Measurements from ENCODE around the gene RABEP1. TPM values are rescaled to one million over a fixed set of nuclear protein-coding genes. Genes with fewer than 3 reads are reported as not detected.
"Not testable (repeated sequence)": the region's sequence is repeated elsewhere in the genome, so short reads cannot be mapped to it uniquely, and the experiment has no call there.

RABEP1 gene
- 38.8 TPM for polyA plus RNA-seq (2013, experiment 1 of 2)
- 37.9 TPM for polyA plus RNA-seq (2013, experiment 2 of 2)

GRCh38 chr17:5281814-5282641 is at the start of gene RABEP1:
TSS of gene RABEP1 (plus strand) at chr17:5282284. CDS start at chr17:5282487, 203 bp downstream.
- no peaks in the 10 kb centered on the region for H3K27me3 ChIP-seq (ENCODE audit: control insufficient read depth in 3 of 3, insufficient read depth in 3 of 3, low read depth in 1 of 3, low read length in 3 of 3)
- H3K4me3 ChIP-seq (ENCODE audit: low read length in 2 of 2), result peak within 1 kb of the TSS; percentile 73 to 97
- peak within 1 kb of the TSS; percentile 96 for H3K23ac ChIP-seq (ENCODE audit: low read depth, low read length, poor library complexity)
- peak; percentile 94 for DNase-seq (ENCODE audit: low spot score)
- no peak within 1 kb of the TSS for H3K4ac ChIP-seq (ENCODE audit: low read length)
- no peak within 1 kb of the TSS for H2BK12ac ChIP-seq (ENCODE audit: low read length)
- peak within 1 kb of the TSS; percentile 96 for H3K9ac ChIP-seq (ENCODE audit: low read depth, low read length, poor library complexity)
- H3K79me1 ChIP-seq (ENCODE audit: low read depth, low read length), result peaks cover 5% of the 10 kb centered on the region
- H2BK15ac ChIP-seq (ENCODE audit: low read length), result no peak within 1 kb of the TSS
- H2BK120ac ChIP-seq (ENCODE audit: low read depth, low read length), result no peak within 1 kb of the TSS
- H3K18ac ChIP-seq (ENCODE audit: low read length), result peak within 1 kb of the TSS; percentile 95
- H4K8ac ChIP-seq (ENCODE audit: low read depth, low read length), result no peak within 1 kb of the TSS
- peaks cover 4 to 24% of the 10 kb centered on the region in 2 donors for H3K36me3 ChIP-seq (replicated peaks in 1 of 2; ENCODE audit: control insufficient read depth in 2 of 2, insufficient read depth in 2 of 2, low read length in 2 of 2)
- peak within 1 kb of the TSS; percentile 54 for H2BK5ac ChIP-seq (ENCODE audit: low read length)
- H3K27ac ChIP-seq (replicated peaks; ENCODE audit: low read length), result peak within 1 kb of the TSS; percentile 63
- no peaks in the 10 kb centered on the region for H3K9me3 ChIP-seq (replicated peaks in 1 of 2; ENCODE audit: control insufficient read depth in 2 of 2, insufficient read depth in 1 of 2, low read depth in 1 of 2, low read length in 2 of 2)
- no CpG with 5 or more reads among the region's 98 CpGs for WGBS, 2 donors (ENCODE audit: extremely low coverage in 2 of 2, insufficient read length in 2 of 2, insufficient replicate concordance in 1 of 2)
- peak within 1 kb of the TSS; percentile 78 for H3K4me2 ChIP-seq (ENCODE audit: insufficient read depth, low read length, poor library complexity, severe bottlenecking)
- peak within 1 kb of the TSS; percentile 5 for H2AK5ac ChIP-seq (ENCODE audit: low read depth, low read length)
- H3K4me1 ChIP-seq (ENCODE audit: control insufficient read depth in 2 of 2, insufficient read depth in 1 of 2, low read depth in 1 of 2, low read length in 2 of 2), result peaks cover 0 to 5% of the 10 kb centered on the region in 2 donors
- peak within 1 kb of the TSS; percentile 89 for H3K14ac ChIP-seq (ENCODE audit: low read length)
- no peak within 1 kb of the TSS for H4K91ac ChIP-seq (ENCODE audit: low read depth, low read length, poor library complexity)
- peak within 1 kb of the TSS; percentile 98 for H2AFZ ChIP-seq (ENCODE audit: low read length)

- WGBS, 2 donors (ENCODE audit: extremely low coverage in 2 of 2, insufficient read length in 2 of 2, insufficient replicate concordance in 1 of 2), result no CpG with 5 or more reads among the region's 7 CpGs
- H4K8ac ChIP-seq (ENCODE audit: low read depth, low read length); H3K4me2 ChIP-seq (ENCODE audit: insufficient read depth, low read length, poor library complexity, severe bottlenecking); H3K27me3 ChIP-seq (ENCODE audit: control insufficient read depth in 3 of 3, insufficient read depth in 3 of 3, low read depth in 1 of 3, low read length in 3 of 3); H3K9ac ChIP-seq (ENCODE audit: low read depth, low read length, poor library complexity); H2BK5ac ChIP-seq (ENCODE audit: low read length); H2AFZ ChIP-seq (ENCODE audit: low read length); H4K91ac ChIP-seq (ENCODE audit: low read depth, low read length, poor library complexity); H3K14ac ChIP-seq (ENCODE audit: low read length); H3K4me1 ChIP-seq (ENCODE audit: control insufficient read depth in 2 of 2, insufficient read depth in 1 of 2, low read depth in 1 of 2, low read length in 2 of 2); H3K18ac ChIP-seq (ENCODE audit: low read length); DNase-seq (ENCODE audit: low spot score); H3K23ac ChIP-seq (ENCODE audit: low read depth, low read length, poor library complexity); H2AK5ac ChIP-seq (ENCODE audit: low read depth, low read length); H2BK12ac ChIP-seq (ENCODE audit: low read length); H2BK120ac ChIP-seq (ENCODE audit: low read depth, low read length); H3K27ac ChIP-seq (replicated peaks; ENCODE audit: low read length); H3K9me3 ChIP-seq (replicated peaks in 1 of 2; ENCODE audit: control insufficient read depth in 2 of 2, insufficient read depth in 1 of 2, low read depth in 1 of 2, low read length in 2 of 2); H3K4me3 ChIP-seq (ENCODE audit: low read length in 2 of 2); H2BK15ac ChIP-seq (ENCODE audit: low read length); H3K79me1 ChIP-seq (ENCODE audit: low read depth, low read length); H3K4ac ChIP-seq (ENCODE audit: low read length): not testable (repeated sequence)
- peaks cover 3 to 12% of the 10 kb centered on the region in 2 donors for H3K36me3 ChIP-seq (replicated peaks in 1 of 2; ENCODE audit: control insufficient read depth in 2 of 2, insufficient read depth in 2 of 2, low read length in 2 of 2)
These were observed 48.6 kb upstream of the RABEP1 start for GRCh38 chr17:5233492-5233891.

- Histone ChIP-seq H3K23ac (ENCODE audit: low read depth, low read length, poor library complexity) (no peak within 1 kb of the TSS), H3K27ac (replicated peaks; ENCODE audit: low read length) (no peak within 1 kb of the TSS), H2BK15ac (ENCODE audit: low read length) (no peak within 1 kb of the TSS), H3K4me1 (ENCODE audit: control insufficient read depth in 2 of 2, insufficient read depth in 1 of 2, low read depth in 1 of 2, low read length in 2 of 2) (no peaks in the 10 kb centered on the region), H3K4me3 (ENCODE audit: low read length in 2 of 2) (no peak within 1 kb of the TSS), H4K91ac (ENCODE audit: low read depth, low read length, poor library complexity) (no peak within 1 kb of the TSS), H2AFZ (ENCODE audit: low read length) (no peak within 1 kb of the TSS), H3K27me3 (ENCODE audit: control insufficient read depth in 3 of 3, insufficient read depth in 3 of 3, low read depth in 1 of 3, low read length in 3 of 3) (no peaks in the 10 kb centered on the region), H2BK5ac (ENCODE audit: low read length) (no peak within 1 kb of the TSS), H3K4me2 (ENCODE audit: insufficient read depth, low read length, poor library complexity, severe bottlenecking) (no peak within 1 kb of the TSS), H3K18ac (ENCODE audit: low read length) (no peak within 1 kb of the TSS), H4K8ac (ENCODE audit: low read depth, low read length) (no peak within 1 kb of the TSS), H3K14ac (ENCODE audit: low read length) (no peak within 1 kb of the TSS), H3K36me3 (replicated peaks in 1 of 2; ENCODE audit: control insufficient read depth in 2 of 2, insufficient read depth in 2 of 2, low read length in 2 of 2) (peaks cover 3 to 12% of the 10 kb centered on the region in 2 donors), H3K9me3 (replicated peaks in 1 of 2; ENCODE audit: control insufficient read depth in 2 of 2, insufficient read depth in 1 of 2, low read depth in 1 of 2, low read length in 2 of 2) (peaks cover 0 to 3% of the 10 kb centered on the region in 2 donors), H3K79me1 (ENCODE audit: low read depth, low read length) (no peaks in the 10 kb centered on the region), H3K9ac (ENCODE audit: low read depth, low read length, poor library complexity) (no peak within 1 kb of the TSS), H2BK12ac (ENCODE audit: low read length) (no peak within 1 kb of the TSS), H2AK5ac (ENCODE audit: low read depth, low read length) (no peak within 1 kb of the TSS), H2BK120ac (ENCODE audit: low read depth, low read length) (no peak within 1 kb of the TSS), H3K4ac (ENCODE audit: low read length) (no peak within 1 kb of the TSS)
- DNase-seq (ENCODE audit: low spot score), result no peak
- WGBS, 2 donors (ENCODE audit: extremely low coverage in 2 of 2, insufficient read length in 2 of 2, insufficient replicate concordance in 1 of 2), result no CpG with 5 or more reads among the region's 19 CpGs
These were observed 47.2 kb upstream of the RABEP1 start, which contains the start of gene SCIMP for GRCh38 chr17:5234645-5235576. TSS of gene SCIMP (minus strand) at chr17:5234860. CDS start at chr17:5234755, 105 bp downstream.

All from neuronal stem cell (in vitro differentiated cells).